H1 (cell line): ENCODE results near the gene PLXDC2. TPM values are rescaled to one million over a fixed set of nuclear protein-coding genes. Genes with fewer than 3 reads are reported as not detected.

Source experiments
- CTCF ChIA-PET: fragments of 300-600 bp; sonication (Branson Sonifier 250); formaldehyde crosslinking; loops from one replicate; lab custom pipeline; 2021; ENCODE audit not compliant: partially characterized antibody; lab: Charles Lee
- POLR2A ChIA-PET: fragments of 300-600 bp; sonication (Branson Sonifier 250); formaldehyde crosslinking; loops from one replicate; lab custom pipeline; 2021; ENCODE audit warnings: inconsistent platforms; ENCODE audit not compliant: partially characterized antibody; lab: Charles Lee
- DNase-seq, 2 experiments: peaks; one replicate each; pipeline versions ENCODE4 v3.0.0 to v3.0.0-alpha.2; 2010 to 2022; ENCODE audit warnings: low spot score in 2 of 2, low read depth in 1 of 2, mixed read lengths in 1 of 2
- FAIRE-seq: peaks from 2 replicates; lab custom pipeline; 2011; peaks lifted over from hg19 to GRCh38; lab: Jason Lieb, UNC
- H2AFZ ChIP-seq: 2 replicates; pipeline ENCODE4 v1.8.1; 2012; ENCODE audit warnings: low read length, inconsistent platforms
- H2AK5ac ChIP-seq: 2 replicates; pipeline ENCODE4 v1.6.1; 2013; ENCODE audit warnings: low read depth, low read length
- H2BK120ac ChIP-seq: replicated peaks from 2 replicates; pipeline ENCODE3; 2013; ENCODE audit warnings: low read depth, low read length, inconsistent platforms
- H2BK12ac ChIP-seq: 2 replicates; pipeline ENCODE4 v1.6.1; 2013; ENCODE audit warnings: low read depth, low read length
- H2BK15ac ChIP-seq: 2 replicates; pipeline ENCODE4 v1.6.1; 2013; ENCODE audit warnings: low read length
- H2BK20ac ChIP-seq: 2 replicates; pipeline ENCODE4 v1.6.1; 2013; ENCODE audit warnings: low read length
- H2BK5ac ChIP-seq: 2 replicates; pipeline ENCODE4 v1.6.1; 2013; ENCODE audit warnings: low read depth, low read length
- H3K14ac ChIP-seq: 2 replicates; pipeline ENCODE4 v1.6.1; 2013; ENCODE audit warnings: inconsistent platforms; ENCODE audit not compliant: insufficient read length
- H3K18ac ChIP-seq: 2 replicates; pipeline ENCODE4 v1.6.1; 2013; ENCODE audit warnings: low read length; ENCODE audit errors: extremely low read depth
- H3K23ac ChIP-seq: 2 replicates; pipeline ENCODE4 v1.6.1; 2013; ENCODE audit warnings: inconsistent platforms; ENCODE audit not compliant: insufficient read length
- H3K23me2 ChIP-seq: 2 replicates; pipeline ENCODE4 v1.6.1; 2013; ENCODE audit warnings: low read depth, low read length
- H3K27ac ChIP-seq: 2 replicates; pipeline ENCODE4 v1.6.1; 2011; ENCODE audit warnings: low read depth, low read length, inconsistent platforms
- H3K27me3 ChIP-seq, 4 experiments: replicated peaks in 1 of 4; 1 replicate in 1 of 4; 2 replicates in 3 of 4; pipeline versions ENCODE4 v1.6.1 to v1.8.1; 2011 to 2013; ENCODE audit warnings: low read length in 3 of 4, mild to moderate bottlenecking in 3 of 4, inconsistent platforms in 2 of 4, mixed read lengths in 2 of 4, moderate library complexity in 1 of 4; ENCODE audit not compliant: control insufficient read depth in 3 of 4, insufficient read depth in 3 of 4; ENCODE audit errors: extremely low read depth in 1 of 4
- H3K36me3 ChIP-seq, 4 experiments: 2 replicates each; pipeline versions ENCODE4 v1.6.1 to v1.8.1; 2011 to 2013; ENCODE audit warnings: mild to moderate bottlenecking in 4 of 4, low read length in 3 of 4, moderate library complexity in 2 of 4, control low read depth in 1 of 4, inconsistent platforms in 1 of 4; ENCODE audit not compliant: insufficient read depth in 4 of 4, control insufficient read depth in 2 of 4
- H3K4ac ChIP-seq: replicated peaks from 2 replicates; pipeline ENCODE3; 2013; ENCODE audit warnings: low read length, low read depth, mixed read lengths, inconsistent platforms; ENCODE audit not compliant: insufficient read length
- H3K4me1 ChIP-seq, 4 experiments: replicated peaks in 1 of 4; 1 replicate in 1 of 4; 2 replicates in 3 of 4; pipeline versions ENCODE4 v1.6.1 to v1.8.1; 2011 to 2013; ENCODE audit warnings: low read length in 3 of 4, inconsistent platforms in 2 of 4, mixed read lengths in 1 of 4; ENCODE audit not compliant: insufficient read depth in 4 of 4, control insufficient read depth in 3 of 4
- H3K4me2 ChIP-seq, 2 experiments: 2 replicates each; pipeline versions ENCODE4 v1.6.1 to v1.8.1; 2011 to 2013; ENCODE audit warnings: low read depth in 2 of 2, low read length in 2 of 2, control low read depth in 1 of 2, inconsistent platforms in 1 of 2, mild to moderate bottlenecking in 1 of 2; ENCODE audit not compliant: insufficient read depth in 1 of 2
- H3K4me3 ChIP-seq, 4 experiments: fragments of 200-600, 300-600 bp in 1 of 4; sonication (generic), shearing (Covaris generic), sonication (Bioruptor Twin) in 1 of 4; 2 replicates each; pipeline versions ENCODE4 v1.5.1 to v1.8.1; 2011 to 2016; ENCODE audit warnings: low read length in 4 of 4, low read depth in 3 of 4, control low read depth in 2 of 4, inconsistent platforms in 2 of 4, mild to moderate bottlenecking in 2 of 4, mixed read lengths in 1 of 4, moderate library complexity in 1 of 4; ENCODE audit not compliant: insufficient read depth in 2 of 4; ENCODE audit errors: extremely low read depth in 1 of 4
- H3K56ac ChIP-seq: replicated peaks from 2 replicates; pipeline ENCODE3; 2013; ENCODE audit warnings: low read depth, mild to moderate bottlenecking, mixed read lengths, low read length, inconsistent platforms; ENCODE audit not compliant: insufficient read length
- H3K79me1 ChIP-seq: 2 replicates; pipeline ENCODE4 v1.6.1; 2013; ENCODE audit warnings: low read depth, low read length, control low read depth
- H3K79me2 ChIP-seq, 2 experiments: 2 replicates each; pipeline versions ENCODE4 v1.6.1 to v1.8.1; 2012 to 2013; ENCODE audit warnings: low read length in 2 of 2, mild to moderate bottlenecking in 2 of 2, inconsistent platforms in 1 of 2; ENCODE audit not compliant: insufficient read depth in 2 of 2, control insufficient read depth in 1 of 2
- H3K9ac ChIP-seq, 4 experiments: replicated peaks in 1 of 4; 1 replicate in 1 of 4; 2 replicates in 3 of 4; pipeline versions ENCODE4 v1.6.1 to v1.8.1; 2011 to 2013; ENCODE audit warnings: low read depth in 3 of 4, low read length in 3 of 4, control low read depth in 2 of 4, mild to moderate bottlenecking in 2 of 4, moderate library complexity in 2 of 4, inconsistent platforms in 1 of 4; ENCODE audit errors: extremely low read depth in 1 of 4
- H3K9me3 ChIP-seq, 2 experiments: 2 replicates each; pipeline versions ENCODE4 v1.6.1 to v1.8.1; 2012 to 2013; ENCODE audit warnings: mild to moderate bottlenecking in 2 of 2, moderate library complexity in 2 of 2, control low read depth in 1 of 2, inconsistent platforms in 1 of 2, low read depth in 1 of 2, low read length in 1 of 2, mixed read lengths in 1 of 2; ENCODE audit not compliant: insufficient read depth in 2 of 2
- H4K20me1 ChIP-seq, 2 experiments: replicated peaks in 1 of 2; 2 replicates each; pipeline versions ENCODE3 to v1.8.1; 2011 to 2013; ENCODE audit warnings: inconsistent platforms in 2 of 2, low read length in 2 of 2, mild to moderate bottlenecking in 1 of 2; ENCODE audit not compliant: insufficient read depth in 2 of 2, control insufficient read depth in 1 of 2
- H4K5ac ChIP-seq: 2 replicates; pipeline ENCODE4 v1.6.1; 2013; ENCODE audit warnings: low read length, low read depth, mixed read lengths, inconsistent platforms; ENCODE audit not compliant: insufficient read length
- H4K8ac ChIP-seq: 2 replicates; pipeline ENCODE4 v1.8.0; 2013; ENCODE audit warnings: mild to moderate bottlenecking, moderate library complexity, low read length, inconsistent platforms; ENCODE audit not compliant: insufficient read depth; ENCODE audit errors: extremely low read depth
- H4K91ac ChIP-seq: replicated peaks from 2 replicates; pipeline ENCODE3; 2013; ENCODE audit warnings: low read length, mixed read lengths, inconsistent platforms; ENCODE audit not compliant: insufficient read length
- CHD1 ChIP-seq: IDR thresholded peaks from 2 replicates; pipeline ENCODE4 v1.6.1; 2012; ENCODE audit warnings: low read depth, low read length, improper control_type of control experiment
- SP1 ChIP-seq: IDR thresholded peaks from 2 replicates; pipeline ENCODE4 v1.6.1; 2011; ENCODE audit warnings: low read depth, low read length
- TCF12 ChIP-seq: IDR thresholded peaks from 2 replicates; pipeline ENCODE4 v1.6.1; 2011; ENCODE audit warnings: low read depth, mild to moderate bottlenecking, low read length
- WGBS, 2 experiments: shearing (Covaris generic) in 1 of 2; methylation state at CpG; one replicate each; pipeline versions ENCODE4 v1.1.6 to v1.1.7; 2013 to 2015; ENCODE audit warnings: low lambda C conversion rate in 2 of 2, mixed read lengths in 2 of 2, inconsistent platforms in 1 of 2, low coverage in 1 of 2, missing lambda C conversion rate in 1 of 2; ENCODE audit not compliant: insufficient replicate concordance in 2 of 2, insufficient coverage in 1 of 2, insufficient read length in 1 of 2; ENCODE audit errors: extremely low coverage in 1 of 2, missing lambda C conversion rate in 1 of 2; 5-methylcytosine and 5-hydroxymethylcytosine counted together
- polyA plus RNA-seq, 7 experiments: library from polyadenylated mRNA; depleted of rRNA in 3 of 7; stranded (reverse) in 5 of 7; unstranded in 2 of 7; fragments of >200 nt in 5 of 7; fragments of 200-250 nt in 2 of 7; gene quantifications; 1 replicate in 5 of 7; 2 replicates in 1 of 7; 4 replicates in 1 of 7; pipeline versions ENCODE4 v1.2.1 to v1.2.3, GENCODE V29; 2011 to 2013; ENCODE audit warnings: missing spikeins in 2 of 7, mixed read lengths in 2 of 7
- total RNA-seq: library from RNA; stranded (reverse); fragmentation: NEBNext Ultra II Directional; extraction: Animal tissue kit (Norgen Biotek cat#: 25700); gene quantifications from 2 replicates; pipeline ENCODE4 v1.2.1, GENCODE V29; 2021

Gene PLXDC2
- total and polyA plus RNA-seq, 2 of the 8 experiments (the other 6 are each of a cell fraction or from before 2014, with no cell fraction given), result 23.0 to 40.5 TPM

DNA sequence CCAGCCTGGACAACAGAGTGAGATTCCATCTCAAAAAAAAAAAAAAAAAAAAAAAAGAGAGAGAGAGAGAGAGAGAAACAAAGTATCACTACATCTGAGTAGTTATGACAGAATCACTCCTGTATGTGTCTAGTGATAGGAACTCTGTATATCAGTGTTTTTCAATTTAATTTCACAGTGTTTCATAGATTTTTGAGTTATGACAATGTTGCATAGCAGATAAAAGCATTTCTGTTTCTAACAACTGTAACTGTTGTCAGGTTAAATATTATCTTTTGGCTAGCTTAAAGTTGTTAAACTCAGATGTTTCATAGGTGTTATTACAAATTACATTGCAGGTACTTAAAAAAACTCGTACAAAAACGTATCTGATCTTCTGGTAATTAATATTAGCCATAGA is 60.3 kb downstream of the PLXDC2 start:
- H2BK20ac ChIP-seq, result no peak overlapping the region
- H2AFZ ChIP-seq, result no peak overlapping the region
- ChIA-PET CTCF (no interaction called here), POLR2A (no interaction called here)
- no peak overlapping the region for H2AK5ac ChIP-seq
- FAIRE-seq (no peak), DNase-seq (no peak)
- H3K4me2 ChIP-seq, result no peak overlapping the region
- no peak overlapping the region for H3K14ac ChIP-seq
- no peaks in the 10 kb centered on the region for H3K79me1 ChIP-seq
- H4K91ac ChIP-seq, result no peak overlapping the region
- peaks cover 0 to 3% of the 10 kb centered on the region in 2 experiments for H4K20me1 ChIP-seq
- no peaks in the 10 kb centered on the region; the same call in 1 of the 2 replicates for H3K23me2 ChIP-seq
- WGBS, 2 experiments, result 91% methylated on average over 2 of the region's 2 CpGs; no CpG with 5 or more reads in 1 of the 2 experiments
- no peak overlapping the region for H2BK15ac ChIP-seq
- H2BK12ac ChIP-seq, result no peak overlapping the region
- H3K27me3 ChIP-seq, result no peaks in the 10 kb centered on the region
- no peak overlapping the region for H3K4ac ChIP-seq
- no peaks in the 10 kb centered on the region for H3K9me3 ChIP-seq
- no peaks in the 10 kb centered on the region for H3K36me3 ChIP-seq
- no peak overlapping the region for H2BK5ac ChIP-seq
- H3K9ac ChIP-seq, result no peak overlapping the region
- peaks cover 0 to 66% of the 10 kb centered on the region in 2 experiments; a peak in 3 of 4 replicates for H3K79me2 ChIP-seq
- no peak overlapping the region for H3K18ac ChIP-seq
- no peaks in the 10 kb centered on the region for H3K4me1 ChIP-seq
- H3K27ac ChIP-seq, result no peak overlapping the region
- TF ChIP-seq SP1 (no peak), TCF12 (no peak), CHD1 (no peak)
- H2BK120ac ChIP-seq, result no peak overlapping the region
- no peak overlapping the region for H3K4me3 ChIP-seq
- H3K23ac ChIP-seq, result no peak overlapping the region
- H4K5ac ChIP-seq, result no peak overlapping the region
- no peak overlapping the region for H4K8ac ChIP-seq
- no peak overlapping the region for H3K56ac ChIP-seq
